Measurements from ENCODE around the gene MALSU1. TPM values are rescaled to one million over a fixed set of nuclear protein-coding genes. Genes with fewer than 3 reads are reported as not detected.

Gene MALSU1
- polyA plus RNA-seq, 1 of the 3 experiments (the other 2 are of a cell fraction) = 102 TPM

DNA sequence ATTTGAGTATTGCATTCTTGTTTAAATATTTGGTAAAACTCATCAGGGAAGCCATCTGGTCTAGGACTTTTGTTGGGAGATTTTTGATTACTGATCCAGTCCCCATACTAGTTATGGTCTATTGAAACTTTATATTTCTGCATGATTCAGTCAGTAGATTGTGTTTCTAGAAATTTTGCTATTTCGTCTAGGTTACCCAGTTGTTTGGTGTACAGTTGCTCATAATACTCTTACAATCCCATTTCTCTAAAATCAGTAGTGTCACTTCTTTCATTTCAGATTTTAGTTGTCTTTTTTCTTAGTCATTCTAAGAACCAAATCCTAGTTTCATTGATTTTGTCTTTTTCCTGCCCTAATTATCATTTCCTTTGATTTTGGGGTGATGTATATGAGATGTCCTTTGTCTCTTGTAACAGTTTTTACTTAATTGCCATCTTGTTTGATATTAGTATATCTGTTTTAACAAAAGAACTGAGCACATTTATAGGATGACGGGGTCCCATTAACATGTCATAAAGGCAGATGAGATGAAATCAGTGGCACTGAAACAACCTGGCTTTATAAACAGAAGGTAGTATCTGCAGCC lies 7.9 kb downstream of the MALSU1 start:
- no peak overlapping the region for H3K9ac ChIP-seq
- peaks cover 35% of the 10 kb centered on the region for H3F3A ChIP-seq (replicated peaks; ENCODE audit: insufficient read depth)
- TF ChIP-seq RCOR1 (IDR thresholded peaks at IDR 0.05; ENCODE audit: low read length) (no peak), FOSL2 (IDR thresholded peaks at IDR 0.05; ENCODE audit: borderline replicate concordance, low read depth) (no peak), EZH2phosphoT487 (IDR thresholded peaks at IDR 0.05; ENCODE audit: borderline replicate concordance, low read depth) (no peak), MXI1 (IDR thresholded peaks at IDR 0.05; ENCODE audit: low read depth, low read length) (no peak), SMC3 (IDR thresholded peaks at IDR 0.05; ENCODE audit: low read depth, low read length) (no peak), FOXJ3 (CRISPR knock-in tag; IDR thresholded peaks at IDR 0.05) (no peak), RXRA (IDR thresholded peaks at IDR 0.05; ENCODE audit: borderline replicate concordance, low read depth) (no peak), TAF1 (IDR thresholded peaks at IDR 0.05; ENCODE audit: borderline replicate concordance, low read depth, low read length) (no peak), FOXM1 (IDR thresholded peaks at IDR 0.05; ENCODE audit: low read depth) (no peak), MEF2A (IDR thresholded peaks at IDR 0.05; ENCODE audit: borderline replicate concordance, low read depth) (no peak), TEAD4 (IDR thresholded peaks at IDR 0.05; ENCODE audit: borderline replicate concordance, insufficient read depth) (no peak), NRF1 (IDR thresholded peaks at IDR 0.05; ENCODE audit: low read depth, low read length) (no peak), GATA2 (CRISPR knock-in tag; IDR thresholded peaks at IDR 0.05) (no peak), YY1 (IDR thresholded peaks at IDR 0.05; ENCODE audit: low read depth) (no peak)
- TF ChIP-seq, protein P1, sequence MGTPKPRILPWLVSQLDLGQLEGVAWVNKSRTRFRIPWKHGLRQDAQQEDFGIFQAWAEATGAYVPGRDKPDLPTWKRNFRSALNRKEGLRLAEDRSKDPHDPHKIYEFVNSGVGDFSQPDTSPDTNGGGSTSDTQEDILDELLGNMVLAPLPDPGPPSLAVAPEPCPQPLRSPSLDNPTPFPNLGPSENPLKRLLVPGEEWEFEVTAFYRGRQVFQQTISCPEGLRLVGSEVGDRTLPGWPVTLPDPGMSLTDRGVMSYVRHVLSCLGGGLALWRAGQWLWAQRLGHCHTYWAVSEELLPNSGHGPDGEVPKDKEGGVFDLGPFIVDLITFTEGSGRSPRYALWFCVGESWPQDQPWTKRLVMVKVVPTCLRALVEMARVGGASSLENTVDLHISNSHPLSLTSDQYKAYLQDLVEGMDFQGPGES (IDR thresholded peaks at IDR 0.05; ENCODE audit: low read depth, low read length) = no peak
- TF ChIP-seq, protein P2, sequence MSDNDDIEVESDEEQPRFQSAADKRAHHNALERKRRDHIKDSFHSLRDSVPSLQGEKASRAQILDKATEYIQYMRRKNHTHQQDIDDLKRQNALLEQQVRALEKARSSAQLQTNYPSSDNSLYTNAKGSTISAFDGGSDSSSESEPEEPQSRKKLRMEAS (IDR thresholded peaks at IDR 0.05; ENCODE audit: low read depth) = no peak
- TF ChIP-seq, protein P3, sequence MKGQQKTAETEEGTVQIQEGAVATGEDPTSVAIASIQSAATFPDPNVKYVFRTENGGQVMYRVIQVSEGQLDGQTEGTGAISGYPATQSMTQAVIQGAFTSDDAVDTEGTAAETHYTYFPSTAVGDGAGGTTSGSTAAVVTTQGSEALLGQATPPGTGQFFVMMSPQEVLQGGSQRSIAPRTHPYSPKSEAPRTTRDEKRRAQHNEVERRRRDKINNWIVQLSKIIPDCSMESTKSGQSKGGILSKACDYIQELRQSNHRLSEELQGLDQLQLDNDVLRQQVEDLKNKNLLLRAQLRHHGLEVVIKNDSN (IDR thresholded peaks at IDR 0.05; ENCODE audit: borderline replicate concordance, low read depth) = no peak
- TF ChIP-seq, protein P4, sequence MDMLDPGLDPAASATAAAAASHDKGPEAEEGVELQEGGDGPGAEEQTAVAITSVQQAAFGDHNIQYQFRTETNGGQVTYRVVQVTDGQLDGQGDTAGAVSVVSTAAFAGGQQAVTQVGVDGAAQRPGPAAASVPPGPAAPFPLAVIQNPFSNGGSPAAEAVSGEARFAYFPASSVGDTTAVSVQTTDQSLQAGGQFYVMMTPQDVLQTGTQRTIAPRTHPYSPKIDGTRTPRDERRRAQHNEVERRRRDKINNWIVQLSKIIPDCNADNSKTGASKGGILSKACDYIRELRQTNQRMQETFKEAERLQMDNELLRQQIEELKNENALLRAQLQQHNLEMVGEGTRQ (IDR thresholded peaks at IDR 0.05; ENCODE audit: borderline replicate concordance, low read depth, low read length) = no peak
- no peak overlapping the region for H2AFZ ChIP-seq (ENCODE audit: low read depth)
- POLR2A ChIA-PET = no interaction called here
- H3K79me2 ChIP-seq (ENCODE audit: insufficient read depth) = peaks cover 80% of the 10 kb centered on the region
- H3K4me2 ChIP-seq = no peak overlapping the region
- H3K9me3 ChIP-seq = no peaks in the 10 kb centered on the region
- CTCF ChIA-PET = no interaction called here
- no peak for DNase-seq
- peaks cover 12% of the 10 kb centered on the region for H4K20me1 ChIP-seq (ENCODE audit: insufficient read depth)
- no peaks in the 10 kb centered on the region for H3K4me1 ChIP-seq (ENCODE audit: control insufficient read depth in 1 of 2, insufficient read depth in 2 of 2, low read depth in 1 of 2, low read length in 1 of 2)
- H3K27me3 ChIP-seq (ENCODE audit: insufficient read depth) = no peaks in the 10 kb centered on the region
- H3K36me3 ChIP-seq (replicated peaks in 1 of 2; ENCODE audit: control insufficient read depth in 1 of 2, insufficient read depth in 2 of 2, low read length in 1 of 2) = peaks cover 70 to 97% of the 10 kb centered on the region in 2 experiments
- H3K4me3 ChIP-seq (ENCODE audit: low read depth in 2 of 2, low read length in 1 of 2) = no peak overlapping the region
- no peak overlapping the region for H3K27ac ChIP-seq (ENCODE audit: low read depth in 2 of 2, low read length in 1 of 2)
- WGBS (ENCODE audit: low lambda C conversion rate) = 96% methylated on average over 2 of the region's 2 CpGs
- H3K9me2 ChIP-seq = no peaks in the 10 kb centered on the region
